Upper lobe of left lung (tissue), 6 donors: ENCODE data around the gene DPP4. TPM values are rescaled to one million over a fixed set of nuclear protein-coding genes. Genes with fewer than 3 reads are reported as not detected.

ENCODE experiments used
- ATAC-seq, 2 donors: fragments of 200-7000 bp; cut with Tn5 transposase; one replicate each; pipeline ENCODE4 v1.9.1; 2022; ENCODE audit warnings: mild to moderate bottlenecking in 2 of 2, moderate library complexity in 2 of 2; ENCODE audit not compliant: low FRiP score in 2 of 2
- DNase-seq, 2 donors: peaks; one replicate each; pipeline ENCODE4 v3.0.0-alpha.2; 2019 to 2020
- H3K27ac ChIP-seq, 4 donors: fragments of 200-600 bp; sonication (generic); one replicate each; pipeline ENCODE4 v1.5.1; 2016 to 2019
- H3K27me3 ChIP-seq, 4 donors: fragments of 200-600 bp; sonication (generic); one replicate each; pipeline ENCODE4 v1.5.1; 2017 to 2019
- H3K36me3 ChIP-seq, 4 donors: fragments of 200-600 bp; sonication (generic); one replicate each; pipeline ENCODE4 v1.5.1; 2016 to 2019
- H3K4me1 ChIP-seq, 4 donors: fragments of 200-600 bp; sonication (generic); one replicate each; pipeline ENCODE4 v1.5.1; 2018 to 2019
- H3K4me3 ChIP-seq, 4 donors: fragments of 200-600 bp; sonication (generic); one replicate each; pipeline ENCODE4 v1.5.1; 2017 to 2019; ENCODE audit warnings: mild to moderate bottlenecking in 2 of 4, moderate library complexity in 1 of 4
- H3K9me3 ChIP-seq, 4 donors: fragments of 200-600 bp; sonication (generic); one replicate each; pipeline ENCODE4 v1.5.1; 2018 to 2019
- CTCF ChIP-seq, 6 experiments: fragments of 450-650 bp in 4 of 6; fragments of 200-600 bp in 2 of 6; sonication (generic) in 2 of 6; IDR thresholded peaks; one replicate each; pipeline ENCODE4 v1.5.1; 2016 to 2019; ENCODE audit warnings: antibody characterized with exemption in 6 of 6
- EP300 ChIP-seq, 4 donors: sonication (generic); formaldehyde crosslinking; IDR thresholded peaks; one replicate each; pipeline ENCODE4 v1.5.1; 2017; ENCODE audit warnings: antibody characterized with exemption in 4 of 4, control low read depth in 2 of 4
- POLR2A ChIP-seq, 4 donors: fragments of 450-650 bp; IDR thresholded peaks; one replicate each; pipeline ENCODE4 v1.5.1; 2016 to 2017; ENCODE audit warnings: antibody characterized with exemption in 4 of 4, mild to moderate bottlenecking in 2 of 4
- POLR2AphosphoS5 ChIP-seq, 2 donors: sonication (generic); formaldehyde crosslinking; IDR thresholded peaks; one replicate each; pipeline ENCODE4 v1.5.1; 2017; ENCODE audit warnings: antibody characterized with exemption in 2 of 2
- WGBS, 2 donors: methylation state at CpG; one replicate each; pipeline ENCODE4 v1.1.5; 2017 to 2018; 5-methylcytosine and 5-hydroxymethylcytosine counted together
- total RNA-seq, 6 donors: library from RNA; depleted of rRNA in 4 of 6; stranded (reverse); fragments of >200 nt in 4 of 6; gene quantifications; one replicate each; pipeline versions ENCODE4 v1.1.0 to v1.2.1, GENCODE V29; 2016 to 2021
- donor health status: DM: no; HTN: no; CAD: no; lungs with moderate emphysema.
- donor health status: DM: no; HTN: yes; CAD: no; lungs with severe emphysema.

The DPP4 gene
- total RNA-seq, 6 donors from 2014 or later: 16.4 to 77.3 (median 27.5) TPM

GRCh38 chr2:162113776-162114168 lies 39.8 kb upstream of the DPP4 start:
- DNase-seq: peak in 1 of 2 donors; percentile 56
- Histone ChIP-seq H3K4me1 (peaks cover 18 to 28% (median 22%) of the 10 kb centered on the region in 4 donors), H3K27ac (peak overlapping the region in 2 of 4 donors; percentile 8 to 10), H3K4me3 (no peak overlapping the region), H3K9me3 (no peaks in the 10 kb centered on the region), H3K27me3 (no peaks in the 10 kb centered on the region), H3K36me3 (no peaks in the 10 kb centered on the region)
- WGBS, 2 donors: 50 to 71% methylated on average over 1 of the region's 1 CpG
- peak in 1 of 2 donors; percentile 91 for ATAC-seq
- TF ChIP-seq POLR2A (IDR thresholded peaks at IDR 0.05) (no peak), POLR2AphosphoS5 (IDR thresholded peaks at IDR 0.05) (peak; percentile 26 to 40), EP300 (IDR thresholded peaks at IDR 0.05) (peak in 1 of 4 donors; percentile 20), CTCF (IDR thresholded peaks at IDR 0.05) (no peak)

- Histone ChIP-seq H3K4me3 (no peak overlapping the region), H3K4me1 (peaks cover 13 to 22% (median 17%) of the 10 kb centered on the region in 4 donors), H3K27ac (peak overlapping the region in 2 of 4 donors; percentile 8 to 10), H3K36me3 (no peaks in the 10 kb centered on the region), H3K27me3 (no peaks in the 10 kb centered on the region), H3K9me3 (no peaks in the 10 kb centered on the region)
- WGBS, 2 donors: 68 to 78% methylated on average over 3 of the region's 3 CpGs
- peak in 1 of 2 donors; percentile 25 for ATAC-seq
- TF ChIP-seq CTCF (IDR thresholded peaks at IDR 0.05): no peak
- TF ChIP-seq POLR2A (IDR thresholded peaks at IDR 0.05): no peak
- no peak for TF ChIP-seq POLR2AphosphoS5 (IDR thresholded peaks at IDR 0.05)
- TF ChIP-seq EP300 (IDR thresholded peaks at IDR 0.05): no peak
- DNase-seq: no peak
Observed at GRCh38 chr2:162113088-162113775, 39.2 kb upstream of the DPP4 start.

- TF ChIP-seq EP300 (IDR thresholded peaks at IDR 0.05) (no peak), POLR2AphosphoS5 (IDR thresholded peaks at IDR 0.05) (no peak), CTCF (IDR thresholded peaks at IDR 0.05) (no peak), POLR2A (IDR thresholded peaks at IDR 0.05) (no peak)
- H3K4me1 ChIP-seq: peaks cover 8 to 22% (median 13%) of the 10 kb centered on the region in 4 donors
- H3K27ac ChIP-seq: peak overlapping the region in 1 of 4 donors; percentile 43
- peak in 1 of 2 donors; percentile 7 for ATAC-seq
- DNase-seq: no peak
- no peak overlapping the region for H3K4me3 ChIP-seq
- H3K9me3 ChIP-seq: no peaks in the 10 kb centered on the region
- WGBS, 2 donors: 79 to 83% methylated on average over 5 of the region's 5 CpGs
- no peaks in the 10 kb centered on the region for H3K36me3 ChIP-seq
- H3K27me3 ChIP-seq: no peaks in the 10 kb centered on the region
Observed at GRCh38 chr2:162111958-162112850, 38.2 kb upstream of the DPP4 start.

- TF ChIP-seq POLR2AphosphoS5 (IDR thresholded peaks at IDR 0.05): no peak
- TF ChIP-seq POLR2A (IDR thresholded peaks at IDR 0.05): no peak
- TF ChIP-seq EP300 (IDR thresholded peaks at IDR 0.05): no peak
- no peak for TF ChIP-seq CTCF (IDR thresholded peaks at IDR 0.05)
- Histone ChIP-seq H3K36me3 (no peaks in the 10 kb centered on the region), H3K27me3 (no peaks in the 10 kb centered on the region), H3K9me3 (no peaks in the 10 kb centered on the region), H3K4me1 (peaks cover 0 to 8% (median 3%) of the 10 kb centered on the region in 4 donors), H3K27ac (no peak overlapping the region), H3K4me3 (no peak overlapping the region)
- 59 to 64% methylated on average over 4 of the region's 4 CpGs for WGBS, 2 donors
- DNase-seq: no peak
- no peak for ATAC-seq
Observed at GRCh38 chr2:162107361-162107901, 33.4 kb upstream of the DPP4 start.
